ENCODE results near the gene ANKRD31.
A peak's percentile ranks its signal among the peaks of the same experiment; 100 is the strongest.

ANKRD31 gene

DNA sequence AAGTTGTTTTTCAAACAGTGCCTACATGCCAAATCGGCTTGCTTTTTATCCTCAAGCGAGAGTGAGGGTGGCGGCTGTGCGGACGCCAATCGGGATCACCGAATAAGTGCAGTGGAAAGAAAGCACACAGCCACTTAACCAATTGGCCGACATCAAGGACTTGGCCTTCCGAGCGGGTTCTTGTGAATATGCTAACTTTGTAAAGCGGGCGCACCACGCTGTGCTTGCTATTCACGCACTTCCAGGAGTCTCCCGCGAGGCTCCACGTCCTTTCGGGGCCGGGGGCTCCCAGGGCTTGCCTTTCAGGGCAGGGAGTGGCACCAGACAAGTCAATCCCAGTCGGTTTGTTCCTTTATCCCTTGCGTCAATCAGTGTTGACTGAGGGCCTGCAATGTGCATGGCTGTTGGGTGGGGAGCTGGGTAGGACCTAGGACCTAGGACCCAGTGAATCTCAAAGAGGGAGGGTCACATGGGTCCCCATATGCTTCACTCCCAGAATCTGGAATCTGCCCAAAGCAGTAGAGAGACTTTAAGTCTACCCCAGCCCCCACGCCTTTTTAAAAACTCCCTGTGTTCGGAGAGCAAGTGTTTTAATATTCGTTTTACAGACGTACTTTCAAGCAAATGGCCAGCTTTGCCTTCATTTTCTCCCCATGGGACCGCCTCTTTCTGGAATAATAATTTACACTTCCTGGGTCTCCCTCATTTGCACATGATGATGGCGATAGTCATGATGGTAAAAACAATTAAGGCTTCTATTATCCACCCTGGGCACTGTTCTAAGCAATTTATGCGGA lies 182.3 kb downstream of the ANKRD31 start:
- peak; percentile 12 for DNase-seq

DNA sequence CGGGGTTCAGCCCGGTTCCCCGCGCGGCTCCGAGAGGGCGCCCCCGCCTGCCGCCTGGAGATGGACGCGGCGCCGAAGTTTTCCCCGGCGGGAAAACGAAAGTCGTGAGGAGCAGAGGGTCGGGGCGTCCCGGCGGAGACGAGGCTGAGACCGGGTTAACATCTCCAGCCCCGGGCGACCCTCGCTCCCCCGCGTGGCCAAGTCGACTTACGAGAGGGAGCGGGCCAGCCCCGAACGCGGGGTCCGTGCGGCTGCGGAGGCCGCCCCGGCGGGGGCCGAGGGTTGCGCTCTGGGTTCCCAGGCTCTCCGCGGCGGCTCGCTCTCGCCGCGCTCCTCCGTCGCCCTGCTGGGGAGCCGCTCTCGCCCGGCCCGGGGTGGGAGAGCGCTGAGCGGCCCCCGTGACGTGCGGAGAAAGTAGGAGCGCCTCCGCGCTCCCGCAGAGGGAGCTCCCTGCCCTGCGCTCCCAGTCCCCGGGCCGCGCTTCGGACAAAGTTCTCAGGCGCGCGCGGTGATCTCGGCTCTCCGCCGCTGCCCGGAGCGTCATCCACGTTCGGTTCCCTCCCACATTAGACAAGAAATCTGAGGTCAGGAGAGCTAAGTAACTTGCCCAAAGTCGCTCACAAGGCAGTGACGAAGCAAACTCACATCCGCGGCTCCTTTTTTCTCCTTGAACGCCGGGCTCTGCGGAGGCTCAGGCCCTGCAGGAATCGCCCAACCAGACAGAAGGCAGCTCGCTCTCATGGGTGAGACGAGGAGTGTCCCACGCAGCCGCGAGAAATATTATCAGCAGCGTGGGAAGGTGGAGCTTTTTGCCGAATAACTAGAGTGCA lies 183.2 kb downstream of the ANKRD31 start:
- peak; percentile 64 for DNase-seq

DNA sequence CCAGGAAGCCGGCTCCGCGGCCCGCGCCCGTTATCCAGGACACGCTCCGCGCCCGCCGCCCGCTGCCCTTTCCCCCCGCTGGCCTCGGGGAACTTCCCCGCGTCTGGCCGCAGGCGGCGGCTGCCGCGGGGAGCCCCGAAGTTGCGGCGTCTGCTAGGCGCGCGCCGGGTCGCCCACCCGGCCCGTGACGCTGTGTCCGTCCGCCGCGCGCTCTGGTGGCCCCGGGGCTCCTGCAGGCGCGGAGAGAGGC lies 183.7 kb downstream of the ANKRD31 start:
- DNase-seq: no peak

DNA sequence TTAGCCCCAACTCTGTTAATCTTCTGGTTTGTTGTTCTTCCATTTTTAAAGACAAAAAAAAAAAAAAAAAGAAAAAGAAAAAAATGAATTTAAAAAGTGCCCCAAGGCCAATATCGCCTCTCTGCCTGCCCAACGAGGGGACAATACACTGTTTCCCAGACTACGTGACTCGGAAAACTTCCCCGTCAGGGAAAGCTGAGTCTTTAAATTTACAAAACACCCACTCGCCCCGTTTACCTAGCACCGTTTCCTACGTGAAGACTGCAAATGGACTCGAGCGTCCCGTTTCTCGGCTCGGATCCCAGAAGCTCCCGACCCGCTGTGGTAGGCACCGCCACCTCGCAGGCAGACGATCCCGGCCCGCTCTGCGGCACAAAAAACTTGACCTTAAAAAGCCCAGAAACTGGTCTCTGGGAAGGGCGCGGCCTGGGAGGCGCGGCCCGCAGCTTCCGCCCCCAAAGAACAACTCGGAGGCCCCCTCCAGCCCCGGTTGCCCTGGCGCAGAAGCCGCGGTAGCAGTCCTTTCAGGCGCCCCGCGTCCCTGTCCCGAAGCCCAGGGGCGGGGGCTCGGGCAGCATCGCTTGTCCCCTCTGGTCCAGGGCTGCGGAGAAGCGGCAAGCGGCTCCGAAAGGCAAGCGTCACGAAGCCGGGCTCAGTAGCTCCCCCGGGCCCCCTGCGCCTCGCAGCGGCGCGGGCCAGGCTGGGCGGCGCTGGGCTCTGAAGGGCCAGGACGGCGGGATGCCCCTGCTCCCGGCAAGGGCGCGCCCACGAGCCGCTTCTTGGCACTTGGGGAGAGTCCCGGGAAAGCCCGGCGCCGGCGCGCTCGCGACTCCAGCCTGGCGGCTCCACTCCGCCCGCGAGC lies 184.3 kb downstream of the ANKRD31 start, which contains the start of gene GCNT4:
GCNT4 (minus strand) TSS at position 367 of the 862 bp plus-strand sequence. CDS start 22,521 bp downstream, outside the sequence.
- DNase-seq: peak; percentile 25

DNA sequence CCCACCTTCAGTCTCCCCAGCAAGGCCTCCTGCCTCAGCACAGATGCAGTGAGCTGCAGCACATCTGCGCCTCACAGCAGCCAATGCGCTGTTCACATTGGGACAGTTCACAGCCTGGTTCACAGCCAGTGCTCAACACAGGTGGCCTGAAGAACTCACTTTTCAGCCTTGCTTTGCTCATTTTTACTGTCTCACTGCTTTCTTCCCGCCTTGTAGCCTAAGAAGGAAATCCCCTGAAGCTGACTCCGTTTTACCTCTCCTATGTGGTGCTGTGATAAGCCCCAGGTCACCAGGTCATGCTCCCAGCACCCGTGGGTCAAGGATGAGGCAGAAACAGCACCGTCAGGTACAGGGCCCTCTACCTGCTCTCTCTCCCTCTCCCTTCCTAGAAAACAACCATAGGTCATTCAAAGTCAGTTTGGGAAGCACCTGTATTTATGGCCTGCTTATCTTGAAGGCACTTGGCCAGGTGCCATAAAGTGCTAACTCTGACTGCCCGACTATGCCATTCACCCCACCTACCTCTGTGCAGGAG lies 185.4 kb downstream of the ANKRD31 start:
- DNase-seq: peak; percentile 35

DNA sequence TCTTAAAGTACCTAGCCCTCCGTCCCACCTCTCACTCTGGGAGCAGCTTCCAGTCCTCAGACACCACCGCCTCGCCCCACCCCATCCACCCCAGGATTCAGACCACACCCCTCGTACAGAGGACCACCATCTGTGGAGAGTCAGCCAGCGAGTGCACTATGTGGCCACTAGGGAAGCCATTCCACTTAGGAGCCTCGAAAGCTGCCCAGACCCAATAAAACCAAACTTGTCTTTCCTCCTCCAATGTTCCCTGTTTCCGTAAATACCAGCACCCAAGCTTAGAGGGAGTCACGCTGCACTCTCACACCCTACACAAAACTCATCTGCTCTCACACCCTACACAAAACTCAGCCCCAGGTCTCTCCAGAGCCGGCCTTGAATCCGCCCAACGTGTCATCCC lies 186.3 kb downstream of the ANKRD31 start:
- DNase-seq: peak; percentile 22

DNA sequence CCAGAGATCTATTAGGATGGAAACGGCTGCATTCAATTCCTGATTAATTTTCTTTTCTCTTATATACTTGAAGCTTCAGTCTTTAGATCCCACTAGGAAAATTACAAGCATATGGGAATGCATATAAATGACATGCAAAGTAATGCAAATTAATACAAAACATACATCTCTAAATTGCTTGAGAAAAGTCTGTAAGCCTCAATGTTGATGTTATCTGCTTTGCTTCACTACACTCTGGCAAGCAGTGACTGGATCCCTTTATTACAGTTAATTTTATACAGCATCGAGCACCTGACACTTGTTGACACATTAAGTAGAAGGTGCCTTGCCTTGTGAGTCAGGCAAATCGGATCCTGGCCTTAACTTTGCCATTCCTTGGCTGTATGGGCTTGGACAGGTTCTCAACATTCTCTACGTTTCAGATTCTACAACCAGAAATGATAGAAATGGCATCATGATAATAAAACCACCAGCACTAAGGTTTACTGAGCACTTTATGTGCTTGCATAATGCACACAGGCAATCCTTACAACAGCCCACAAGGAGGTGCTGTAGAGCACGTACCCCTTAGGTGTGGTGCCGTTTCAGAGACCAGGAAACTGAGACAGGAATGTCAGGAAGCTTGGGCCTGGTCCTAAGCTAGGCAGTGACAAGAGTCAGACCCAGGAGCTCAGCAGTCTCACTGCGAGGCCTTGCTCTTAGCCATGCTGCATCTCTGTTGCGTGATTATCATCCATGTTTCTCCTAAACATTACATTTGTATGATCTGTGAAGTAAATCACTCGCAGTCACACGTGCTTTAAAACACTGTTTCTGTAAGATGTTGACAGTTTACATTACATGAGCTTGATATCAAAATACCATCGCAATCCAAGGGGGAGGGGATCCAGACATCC lies 187.0 kb downstream of the ANKRD31 start:
- DNase-seq: peak; percentile 64

DNA sequence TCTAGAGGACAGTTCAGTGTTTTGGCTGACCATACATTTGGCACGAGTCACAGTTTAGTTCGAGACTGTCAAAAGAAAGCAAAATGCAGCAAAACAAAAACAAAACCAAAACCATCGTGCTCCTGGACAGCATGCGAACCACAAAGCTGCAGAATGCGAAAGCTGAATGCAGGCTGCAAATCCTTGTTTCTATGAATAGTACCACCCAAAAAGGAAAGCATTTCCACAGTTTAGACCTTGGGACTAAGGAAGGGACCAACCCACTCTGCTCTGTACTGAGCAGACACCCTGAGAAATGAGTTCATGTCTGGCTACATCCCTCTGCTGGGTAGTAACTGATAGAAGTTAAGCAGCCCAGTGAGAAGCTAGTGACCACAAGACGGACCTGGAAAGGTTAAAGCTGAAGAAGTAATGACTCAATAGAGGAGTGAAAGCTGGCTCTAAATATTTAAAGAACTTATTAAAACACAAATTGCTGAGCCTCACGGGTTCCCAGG lies 188.2 kb downstream of the ANKRD31 start:
- DNase-seq: no peak

DNA sequence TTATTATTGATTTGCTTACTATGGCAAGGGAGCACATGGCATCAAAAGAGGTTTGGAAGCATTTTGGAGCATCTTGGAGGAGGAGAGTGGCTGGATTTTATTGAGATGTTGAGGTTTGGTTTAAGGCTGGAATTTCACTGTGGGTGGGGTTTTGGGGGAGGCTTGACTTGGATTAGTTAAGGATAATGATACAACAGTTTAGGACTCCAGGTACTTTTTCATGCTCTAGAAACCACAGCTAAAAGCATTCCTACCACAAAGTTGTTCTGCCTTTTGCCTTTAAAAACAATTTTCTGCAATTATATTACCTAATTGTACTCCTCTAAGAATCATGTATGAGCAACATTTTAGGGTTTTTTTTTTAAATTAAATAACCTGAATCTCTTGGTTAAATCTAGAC lies 189.3 kb downstream of the ANKRD31 start:
- no peak for DNase-seq

DNA sequence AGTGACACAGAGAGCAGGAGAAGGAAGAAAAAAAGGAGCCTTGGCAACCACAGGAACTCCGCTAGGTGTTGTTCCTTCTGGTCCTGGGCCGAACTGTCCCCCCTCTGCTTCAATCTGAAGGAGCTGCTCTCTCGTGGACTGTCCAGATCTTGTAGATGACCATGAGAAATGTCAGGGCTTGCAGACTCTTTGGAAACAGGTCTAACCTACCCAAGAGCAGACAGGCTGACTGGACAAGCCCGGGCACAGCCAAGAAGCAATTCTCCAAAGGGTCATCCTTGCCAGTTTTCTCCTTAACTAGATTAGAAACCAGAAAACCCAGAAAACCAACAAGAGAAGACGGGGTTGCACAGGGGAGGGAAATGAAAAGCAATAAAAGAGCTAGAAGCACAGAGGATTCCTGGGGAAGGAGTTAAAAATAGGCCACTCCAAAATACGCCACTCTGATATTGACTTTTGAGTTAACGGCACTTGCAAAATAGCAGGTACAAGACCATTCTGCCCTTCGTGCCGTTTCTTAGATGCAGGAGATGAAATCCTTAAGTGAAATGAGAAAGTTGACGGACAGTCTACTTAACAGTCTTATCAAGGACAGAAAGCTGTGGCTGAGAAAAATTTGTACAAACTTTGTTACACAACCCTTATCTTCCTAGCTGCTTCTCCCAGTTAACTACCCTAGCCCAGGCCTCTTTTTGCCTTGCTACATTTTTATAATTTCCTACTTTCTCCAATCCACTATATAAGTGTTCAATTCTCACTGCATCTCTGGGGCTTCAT lies 190.1 kb downstream of the ANKRD31 start:
- DNase-seq: no peak

DNA sequence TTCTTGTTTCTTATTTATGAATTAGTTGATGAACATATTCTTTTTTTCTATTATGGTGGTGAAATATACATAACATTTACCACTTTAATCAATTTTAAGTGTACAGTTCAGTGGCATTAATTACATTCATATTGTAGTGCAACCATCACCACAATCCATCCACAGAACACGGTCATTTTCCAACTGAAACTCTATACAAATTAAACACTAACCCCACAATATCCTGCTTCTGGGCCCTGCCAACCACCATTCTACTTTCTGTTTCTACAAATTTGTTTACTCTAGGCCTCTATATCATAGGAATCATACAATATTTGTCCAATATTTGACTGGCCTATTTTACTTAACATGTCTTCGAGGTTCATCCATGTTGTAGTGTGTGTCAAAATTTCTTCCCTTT lies 191.6 kb downstream of the ANKRD31 start:
- no peak for DNase-seq

DNA sequence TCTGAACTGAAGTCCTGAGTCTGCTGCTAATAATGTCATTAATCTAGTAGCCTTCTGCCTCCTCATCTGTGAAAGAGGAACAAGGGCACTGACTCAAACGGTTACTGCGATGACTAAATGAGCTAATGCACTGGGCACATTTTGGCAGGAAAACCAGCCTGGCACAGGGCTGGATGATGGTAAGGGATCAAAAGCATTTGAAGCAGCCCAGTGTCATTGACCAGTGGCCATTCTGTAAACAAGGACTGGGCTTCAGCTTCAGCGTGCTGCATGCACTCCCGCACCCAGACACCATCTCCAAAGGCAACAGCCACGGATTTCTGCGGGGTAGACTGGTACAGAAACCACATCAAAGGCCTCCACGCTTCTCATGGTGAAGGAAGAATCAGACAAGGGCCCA lies 192.3 kb downstream of the ANKRD31 start:
- DNase-seq: no peak

DNA sequence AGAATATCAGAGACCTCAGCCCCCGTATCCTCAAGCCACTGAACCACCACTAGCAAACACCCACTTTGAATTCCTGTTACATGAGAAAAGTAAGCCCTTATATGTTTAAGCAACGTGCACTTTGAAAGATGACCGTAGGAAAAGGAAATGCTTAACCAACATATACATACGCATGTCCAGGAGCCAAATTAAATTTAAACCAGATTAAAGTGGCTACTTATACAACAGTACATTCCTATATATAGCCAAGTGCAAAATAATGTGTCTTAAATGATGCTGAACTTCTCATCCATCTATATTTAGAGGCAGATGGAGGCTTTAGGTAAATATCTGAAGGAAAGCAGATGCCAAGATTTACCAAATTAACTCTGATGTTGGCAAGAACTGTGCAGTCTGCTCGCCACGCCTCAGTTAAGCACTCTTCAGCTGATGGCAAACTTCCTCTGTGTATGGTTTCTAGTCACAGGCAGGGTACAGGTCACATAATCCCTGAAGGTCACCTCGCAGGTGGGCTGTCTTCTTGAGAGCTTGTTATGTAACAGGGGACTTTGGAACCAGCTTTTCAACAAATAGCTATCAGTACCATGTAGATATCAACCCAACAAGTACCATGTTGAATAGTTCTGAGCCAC lies 192.9 kb downstream of the ANKRD31 start:
- no peak for DNase-seq

DNA sequence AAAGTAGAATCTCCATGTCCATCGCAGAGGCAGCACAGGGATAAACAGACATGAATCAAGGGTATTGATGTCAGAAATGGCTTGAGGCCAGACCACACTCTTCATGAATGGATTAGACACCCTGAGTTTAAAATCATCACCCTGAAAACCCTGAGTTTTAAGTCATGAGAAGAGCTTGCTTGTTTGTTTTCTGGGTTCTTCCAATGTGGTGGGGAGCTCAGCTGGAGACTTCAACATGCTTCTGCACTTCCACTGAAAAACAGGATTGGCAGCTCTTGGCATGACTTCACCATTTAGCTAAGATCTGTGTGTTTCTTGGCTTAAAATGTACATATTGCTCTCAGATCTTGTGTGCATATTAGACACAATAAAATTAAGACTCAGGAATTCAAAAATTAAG lies 194.2 kb downstream of the ANKRD31 start:
- no peak for DNase-seq

DNA sequence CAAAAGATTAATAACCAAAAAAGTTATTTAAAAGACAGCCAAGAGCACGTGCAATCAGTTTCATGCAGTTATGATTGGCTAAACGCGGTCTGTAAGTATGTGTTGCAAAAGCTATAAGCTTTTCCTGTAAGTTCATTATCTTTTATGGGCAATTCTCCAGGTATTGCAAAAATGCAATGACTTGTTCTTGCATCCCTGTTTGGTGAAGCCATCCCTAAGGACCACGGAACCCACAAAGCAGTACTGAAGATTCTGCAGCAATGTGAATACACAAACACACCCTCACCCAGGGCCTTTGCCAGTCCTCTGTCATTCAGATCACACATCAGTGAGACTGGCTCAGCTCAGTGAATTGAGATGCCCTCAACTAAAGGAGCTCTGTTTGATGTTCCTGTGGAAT lies 195.7 kb downstream of the ANKRD31 start:
- no peak for DNase-seq

DNA sequence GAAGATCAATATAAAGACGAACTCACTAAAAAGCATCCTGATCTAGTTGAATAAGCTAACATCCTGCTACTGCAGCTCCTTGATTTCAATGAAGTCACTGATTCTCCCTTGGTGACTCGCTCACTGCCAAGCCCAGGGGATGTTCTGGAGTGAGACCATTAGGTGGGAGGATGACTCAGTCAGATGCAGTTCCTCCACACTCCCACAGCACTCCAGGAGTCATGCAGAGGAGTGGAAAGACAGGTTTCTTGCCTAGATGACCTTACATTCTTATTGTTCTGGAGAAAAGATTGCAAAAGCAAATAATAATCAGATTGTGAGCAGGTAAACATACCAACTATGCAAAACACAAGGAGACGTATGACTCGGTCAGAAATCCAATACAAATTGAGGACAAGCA lies 199.6 kb downstream of the ANKRD31 start:
- peak; percentile 57 for DNase-seq

DNA sequence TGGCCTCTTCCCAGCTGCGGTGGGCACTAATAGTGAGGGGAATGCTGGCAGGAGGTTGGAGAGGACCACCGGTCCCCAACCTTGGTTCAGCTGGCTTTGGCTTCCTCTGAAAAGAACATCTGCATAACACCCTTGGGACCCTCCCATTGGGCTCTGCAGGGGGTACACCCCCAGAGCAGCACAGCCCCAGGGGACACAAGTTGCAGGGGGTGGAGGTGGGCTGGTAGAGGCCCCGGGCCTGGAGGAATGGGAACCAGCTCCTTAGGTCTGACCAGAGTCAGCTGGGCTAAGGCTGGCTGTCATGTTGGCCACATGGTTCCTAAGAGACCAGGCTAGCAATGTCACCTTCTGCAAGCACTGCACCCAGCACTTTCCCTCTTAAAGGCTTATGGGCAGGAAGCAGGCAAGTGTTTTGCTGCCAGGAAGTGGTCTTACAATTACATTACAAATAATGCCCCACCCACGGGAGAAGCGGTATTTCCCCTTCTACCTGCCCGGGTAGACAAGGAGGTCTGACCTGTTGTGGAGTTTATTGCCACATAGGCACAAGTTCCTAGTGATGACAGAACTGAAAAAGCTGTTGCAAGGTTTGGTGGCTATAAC lies 202.4 kb downstream of the ANKRD31 start:
- DNase-seq: peak; percentile 40

DNA sequence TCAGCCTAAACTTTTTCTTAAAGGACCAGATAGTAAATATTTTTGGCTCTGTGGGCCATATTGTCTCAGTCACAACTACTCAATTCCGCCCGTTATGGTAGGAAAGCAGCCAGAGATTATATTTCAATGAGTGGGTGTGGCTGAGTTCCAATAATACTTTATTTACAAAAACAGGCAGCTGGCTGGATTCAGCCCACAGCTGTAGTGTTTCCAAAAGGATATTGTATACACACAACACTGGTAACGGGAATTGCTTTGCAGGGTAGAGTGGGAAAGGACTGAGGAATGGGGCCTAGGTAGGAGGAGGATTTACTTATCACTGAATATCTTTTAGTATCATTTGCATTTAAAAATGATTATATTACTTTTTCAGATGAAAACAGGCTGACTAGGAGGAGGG lies 205.3 kb downstream of the ANKRD31 start:
- DNase-seq: no peak

DNA sequence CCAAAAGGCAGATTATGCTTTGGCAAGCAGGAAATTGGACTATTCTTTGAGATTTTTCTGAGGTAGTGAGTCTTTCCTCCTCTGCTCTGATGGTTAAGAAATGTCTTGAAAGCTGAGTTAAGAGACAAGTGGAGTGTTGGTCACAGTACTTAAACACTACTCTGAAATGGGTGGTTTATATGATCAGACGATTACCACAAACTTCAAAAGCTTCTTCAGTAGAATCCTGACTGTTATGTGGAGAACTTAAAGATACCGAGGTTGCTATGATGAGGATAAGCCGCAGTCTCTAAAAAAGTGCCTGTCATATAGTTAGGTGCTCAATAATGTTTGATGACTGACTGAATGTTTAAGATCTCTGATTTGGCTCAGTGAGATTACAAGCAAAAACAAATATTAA lies 208.6 kb downstream of the ANKRD31 start:
- DNase-seq: no peak

All from stimulated activated CD4-positive, alpha-beta T cell treated with anti-CD3 and anti-CD28 coated beads, Interleukin-1b, Interleukin-23, amount 100 ng/mL, for 48 hours (primary cell).